Measurements from ENCODE around the gene APBA1.
"Not testable (repeated sequence)": the region's sequence is repeated elsewhere in the genome, so short reads cannot be mapped to it uniquely, and the experiment has no call there.

Gene APBA1

DNA sequence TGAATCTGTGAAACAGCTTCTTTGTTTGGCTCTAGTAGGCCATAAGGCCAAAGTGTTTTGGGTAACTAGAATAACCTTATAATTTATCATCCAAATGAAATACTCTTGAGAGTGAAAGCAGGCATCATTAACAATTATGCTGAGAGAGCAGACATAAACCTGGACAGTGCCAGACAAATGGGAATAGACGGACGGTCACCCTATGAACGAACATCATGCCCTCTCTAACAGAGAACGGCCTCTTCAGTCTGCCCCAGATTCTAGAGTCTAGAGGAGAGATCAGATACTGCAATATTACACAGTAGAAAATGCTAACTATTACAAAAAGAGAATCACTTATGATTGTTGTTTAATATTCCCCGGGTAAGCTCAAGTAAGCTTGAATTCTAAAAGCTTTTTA is 68.5 kb downstream of the APBA1 start:
- DNase-seq, result no peak

DNA sequence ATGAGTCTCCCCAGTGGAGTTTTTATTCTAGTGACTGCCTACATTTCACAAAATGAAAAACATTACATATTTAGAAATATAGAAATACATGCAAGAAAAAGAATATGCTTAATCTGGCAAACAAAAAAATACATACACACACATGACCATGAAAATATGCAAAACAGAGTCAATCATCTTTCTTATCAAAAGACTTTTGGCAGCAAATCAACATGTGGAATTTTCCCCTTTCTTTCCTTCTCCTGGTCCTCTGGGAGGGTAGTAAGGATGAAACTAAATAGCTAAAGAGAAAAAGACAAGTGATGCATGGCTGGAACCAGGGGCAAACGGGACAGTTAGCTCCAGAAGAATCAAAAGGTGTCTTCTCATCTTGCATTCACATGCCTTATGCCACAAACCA is 69.4 kb downstream of the APBA1 start:
- DNase-seq, result no peak

GRCh38 chr9:69601698-69602097 is 70.5 kb downstream of the APBA1 start:
- DNase-seq, result no peak

- no peak for DNase-seq
Measured at GRCh38 chr9:69600314-69601047, 71.7 kb downstream of the APBA1 start.

DNA sequence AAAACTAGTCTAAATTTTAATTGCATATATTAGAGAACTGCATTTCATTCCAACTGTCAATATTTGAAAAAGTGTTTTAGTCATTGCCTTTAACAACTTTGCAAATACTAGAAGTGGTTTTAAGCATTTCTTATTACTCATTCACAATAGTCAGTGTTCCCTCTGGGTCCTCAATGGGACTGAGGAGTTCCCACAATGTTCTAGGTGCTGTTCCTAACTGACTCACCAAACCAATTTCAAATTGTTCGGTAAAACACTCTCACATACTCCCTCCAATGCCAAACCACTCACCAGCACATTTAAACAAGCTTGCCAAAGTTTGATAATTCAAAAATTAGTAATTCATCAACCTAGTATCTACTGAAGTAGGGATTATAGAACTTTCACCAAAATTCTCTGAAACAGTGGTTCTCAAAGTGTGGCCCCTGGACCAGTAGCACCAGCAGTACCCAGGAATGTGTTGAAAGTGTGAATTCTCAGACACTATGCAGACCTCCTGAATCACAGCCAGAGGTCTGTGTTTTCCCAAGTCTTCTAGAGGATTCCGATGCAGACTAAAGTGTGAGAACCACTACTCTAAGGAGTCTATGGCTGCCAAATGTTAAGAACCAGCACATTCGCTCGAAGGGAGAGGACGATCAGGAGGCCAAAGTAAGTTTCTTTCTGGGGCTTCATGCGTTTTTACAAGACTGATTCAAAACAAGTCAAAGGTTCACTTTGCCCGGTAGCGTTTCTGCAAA is 72.8 kb downstream of the APBA1 start:
- no peak for DNase-seq

DNA sequence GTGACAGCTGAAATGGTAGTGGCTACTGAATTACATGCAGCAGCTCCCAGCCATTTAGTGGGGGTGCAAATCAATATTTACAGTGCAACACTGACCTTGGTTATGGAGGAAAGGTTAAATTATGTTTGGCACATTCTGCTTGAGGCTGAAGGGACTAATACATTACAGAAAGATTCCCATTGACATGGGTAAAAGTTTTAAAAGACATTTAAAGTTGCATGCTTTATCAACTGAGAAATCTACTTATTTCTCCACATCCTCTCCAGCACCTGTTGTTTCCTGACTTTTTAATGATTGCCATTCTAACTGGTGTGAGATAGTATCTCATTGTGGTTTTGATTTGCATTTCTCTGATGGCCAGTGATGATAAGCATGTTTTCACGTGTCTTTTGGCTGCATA is 75.3 kb downstream of the APBA1 start:
- not testable (repeated sequence) for DNase-seq

DNA sequence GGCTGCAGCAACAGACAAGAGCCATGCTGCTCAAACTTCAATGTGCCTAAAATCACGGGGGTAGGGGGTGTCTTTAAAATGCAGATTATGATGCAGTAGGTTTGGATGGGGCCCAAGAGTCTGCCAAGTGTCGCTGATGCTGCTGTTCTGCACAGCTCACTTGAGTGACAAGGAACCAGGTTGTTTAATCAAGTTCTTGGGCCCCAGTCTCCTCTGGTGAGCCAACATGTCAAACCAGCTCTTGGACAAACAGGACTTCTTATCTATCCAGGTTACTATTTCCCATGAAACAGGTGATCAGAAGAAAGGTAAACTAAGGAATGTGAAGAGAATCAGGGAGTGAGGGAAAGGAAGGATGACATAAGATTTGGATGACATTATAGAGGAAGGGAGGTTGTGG is 78.0 kb downstream of the APBA1 start:
- DNase-seq, result no peak

DNA sequence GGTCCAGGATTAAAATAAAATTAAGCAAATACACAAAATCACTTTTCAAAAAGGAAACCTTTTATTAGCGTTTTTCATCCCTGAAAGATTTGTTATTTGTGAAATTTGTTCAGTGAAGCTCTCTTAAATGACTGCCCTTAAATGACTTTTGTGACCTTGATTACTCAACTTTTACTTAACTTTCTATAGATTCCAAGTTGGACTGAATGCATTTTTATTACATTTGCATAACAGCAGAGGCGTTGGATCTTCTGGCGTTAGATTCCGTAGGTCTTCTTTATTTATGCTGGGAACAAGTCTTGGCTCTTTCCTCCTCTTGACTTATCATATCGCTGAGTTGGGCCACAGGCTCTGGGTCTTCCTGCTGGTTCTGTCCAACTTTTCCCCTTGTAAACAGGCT is 78.4 kb downstream of the APBA1 start:
- no peak for DNase-seq

GRCh38 chr9:69593301-69593700 is 78.9 kb downstream of the APBA1 start:
- DNase-seq, result no peak

GRCh38 chr9:69590266-69590665 is 81.9 kb downstream of the APBA1 start:
- no peak for DNase-seq

GRCh38 chr9:69589156-69589555 is 83.0 kb downstream of the APBA1 start:
- DNase-seq, result no peak

GRCh38 chr9:69585571-69585970 is 86.6 kb downstream of the APBA1 start:
- no peak for DNase-seq

DNA sequence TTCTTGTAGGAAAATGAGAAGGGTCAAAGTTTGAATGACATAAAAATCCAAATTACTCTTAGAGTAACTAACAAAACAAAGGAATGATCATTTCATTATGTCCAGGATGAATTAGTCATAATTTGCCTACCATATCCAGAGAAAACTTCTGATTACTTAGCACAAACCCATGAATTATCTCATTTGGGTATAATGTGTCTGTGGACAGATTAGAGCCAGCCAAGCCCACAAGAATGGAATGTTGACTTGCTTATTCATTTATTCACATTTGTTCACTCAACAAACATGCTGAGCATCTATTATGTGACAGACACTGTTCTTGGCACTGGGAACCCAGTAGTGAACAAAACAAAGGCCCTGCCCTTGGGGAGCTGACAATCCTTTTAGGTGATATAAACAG is 87.4 kb downstream of the APBA1 start:
- no peak for DNase-seq

DNA sequence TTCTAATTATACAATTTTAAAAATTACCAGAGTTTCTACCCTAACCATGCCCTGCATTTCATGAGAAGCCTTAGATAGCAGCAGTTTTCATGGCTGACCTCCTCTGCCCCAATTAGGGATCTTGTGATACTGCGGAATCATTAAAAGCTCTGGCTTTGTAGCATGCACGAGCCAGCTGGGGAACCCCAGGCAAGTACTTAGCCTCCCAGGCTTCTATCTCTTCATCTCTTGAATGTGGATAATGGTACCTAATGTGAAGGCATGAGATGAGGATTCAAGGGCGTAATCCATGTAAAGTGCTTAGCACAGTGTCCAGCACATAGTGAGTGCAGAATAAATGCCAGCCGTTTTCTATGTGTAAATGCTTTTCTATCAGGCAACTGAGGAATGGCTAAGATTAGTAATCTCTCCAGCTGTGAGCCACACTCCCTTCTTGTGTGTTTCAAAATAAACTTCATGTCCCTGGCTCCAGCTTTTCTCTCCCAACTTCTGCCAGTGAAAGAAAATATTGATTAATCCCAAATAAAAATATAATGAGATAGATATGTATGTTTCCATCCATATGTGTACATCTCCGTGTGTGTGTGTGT is 88.4 kb downstream of the APBA1 start:
- no peak for DNase-seq

- DNase-seq, result no peak
Measured at GRCh38 chr9:69582544-69583297, 89.5 kb downstream of the APBA1 start.

DNA sequence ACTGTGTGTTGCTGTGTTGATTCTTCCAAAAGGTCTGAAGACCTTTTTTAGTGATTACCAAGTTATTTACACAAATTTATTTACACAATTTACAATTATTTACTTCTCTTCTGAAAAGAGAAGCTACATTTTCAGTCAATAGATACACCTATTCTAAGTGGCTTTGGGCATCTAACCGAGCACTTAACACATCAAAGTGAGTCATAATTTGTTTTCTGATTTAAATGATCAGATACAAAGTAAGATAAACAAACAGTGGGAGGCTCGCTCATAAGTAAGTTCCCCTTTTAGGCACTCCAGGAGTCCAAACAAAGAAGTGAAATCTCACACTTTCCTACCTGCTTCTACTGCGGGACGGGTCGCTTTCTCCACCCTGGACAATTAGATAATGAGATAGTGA is 90.2 kb downstream of the APBA1 start:
- no peak for DNase-seq

- no peak for DNase-seq
Measured at GRCh38 chr9:69580582-69581214, 91.5 kb downstream of the APBA1 start.

GRCh38 chr9:69579760-69580581 is 92.2 kb downstream of the APBA1 start:
- DNase-seq, result no peak

GRCh38 chr9:69579032-69579758 is 93.0 kb downstream of the APBA1 start:
- no peak for DNase-seq

- no peak for DNase-seq
Measured at GRCh38 chr9:69578026-69578425, 94.1 kb downstream of the APBA1 start.

DNA sequence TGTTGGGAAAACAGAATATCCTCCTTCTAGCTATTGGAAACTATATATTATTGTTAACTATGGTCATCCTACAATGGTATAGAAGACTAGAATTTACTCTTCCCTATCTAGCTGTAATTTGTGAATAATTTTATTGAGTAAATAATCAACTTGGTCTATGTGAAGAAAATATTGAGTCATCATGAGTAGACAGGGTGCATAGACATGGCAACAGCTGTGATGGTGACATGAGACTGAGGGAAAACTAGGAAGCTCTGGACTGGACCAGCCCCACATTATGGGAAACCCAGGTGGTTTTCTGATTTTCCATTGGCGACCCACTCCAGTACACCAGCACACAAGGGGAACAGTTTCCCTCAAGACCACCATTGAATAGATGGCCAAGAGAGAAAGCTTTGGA is 95.0 kb downstream of the APBA1 start:
- DNase-seq, result no peak
